Transverse colon (tissue), 4 donors: ENCODE results near the gene ARSK. TPM values are rescaled to one million over a fixed set of nuclear protein-coding genes. Genes with fewer than 3 reads are reported as not detected.

Experiments used
- DNase-seq: peaks from one replicate; pipeline ENCODE4 v3.0.0-alpha.2; 2019
- H3K27ac ChIP-seq, 4 donors: fragments of 200-600 bp; sonication (generic); 2 replicates each; pipeline ENCODE4 v1.5.1; 2016 to 2018; ENCODE audit warnings: inconsistent platforms in 4 of 4
- H3K27me3 ChIP-seq: fragments of 200-600 bp; sonication (generic); 2 replicates; pipeline ENCODE4 v1.5.1; 2017; ENCODE audit warnings: inconsistent platforms
- H3K36me3 ChIP-seq, 4 donors: fragments of 200-600 bp; sonication (generic); 2 replicates each; pipeline ENCODE4 v1.5.1; 2017 to 2019; ENCODE audit warnings: inconsistent platforms in 4 of 4
- H3K4me1 ChIP-seq, 4 donors: fragments of 200-600 bp; sonication (generic); 2 replicates each; pipeline ENCODE4 v1.5.1; 2017 to 2020; ENCODE audit warnings: inconsistent platforms in 4 of 4
- H3K4me3 ChIP-seq, 4 donors: fragments of 200-600 bp; sonication (generic); 1 replicate in 1 of 4; 2 replicates in 3 of 4; pipeline versions ENCODE4 v1.5.1 to v1.6.1; 2017 to 2019; ENCODE audit warnings: inconsistent platforms in 4 of 4
- H3K9me3 ChIP-seq, 2 donors: fragments of 200-600 bp; sonication (generic); 2 replicates each; pipeline ENCODE4 v1.5.1; 2017 to 2019; ENCODE audit warnings: inconsistent platforms in 2 of 2
- CTCF ChIP-seq, 5 experiments: fragments of 200-600 bp in 3 of 5; fragments of 450-650 bp in 2 of 5; sonication (generic) in 3 of 5; IDR thresholded peaks; 1 replicate in 2 of 5; 2 replicates in 3 of 5; pipeline ENCODE4 v1.5.1; 2016 to 2017; ENCODE audit warnings: antibody characterized with exemption in 5 of 5, inconsistent platforms in 3 of 5, mild to moderate bottlenecking in 2 of 5, moderate library complexity in 1 of 5
- EP300 ChIP-seq: sonication (generic); formaldehyde crosslinking; IDR thresholded peaks from one replicate; pipeline ENCODE4 v1.6.1; 2017; ENCODE audit warnings: antibody characterized with exemption, low read depth
- POLR2A ChIP-seq: fragments of 450-650 bp; IDR thresholded peaks from one replicate; pipeline ENCODE4 v1.6.1; 2016; ENCODE audit warnings: antibody characterized with exemption, mild to moderate bottlenecking, moderate library complexity
- POLR2AphosphoS5 ChIP-seq, 3 donors: sonication (generic); formaldehyde crosslinking; IDR thresholded peaks; one replicate each; pipeline ENCODE4 v1.6.1; 2016; ENCODE audit warnings: antibody characterized with exemption in 3 of 3
- WGBS, 2 donors: methylation state at CpG; one replicate each; pipeline ENCODE4 v1.1.5; 2018; ENCODE audit warnings: low coverage in 1 of 2; 5-methylcytosine and 5-hydroxymethylcytosine counted together
- in situ Hi-C, 4 donors: fragments of 200-750 bp; cut with MboI; loops; one replicate each; pipeline versions ENCODE4 v1.15.0 to v1.15.1; 2017; ENCODE audit warnings: low sequenced_read_pairs in 3 of 4, low pct_ligation_motif_present in 1 of 4, low pct_unique_long_range_greater_than_20kb in 1 of 4
- intact Hi-C: fragments of 100-400 bp; cut with DNase I; formaldehyde crosslinking; loops from one replicate; pipeline ENCODE4 v1.15.1; 2023; ENCODE audit warnings: low total_unique reads
- total RNA-seq, 4 donors: library from RNA; depleted of rRNA; stranded (reverse); fragments of >200 nt; gene quantifications; one replicate each; pipeline ENCODE4 v1.1.0, GENCODE V29; 2016

Gene ARSK
- total RNA-seq, 4 donors from 2014 or later, result 0.40 to 5.6 (median 1.8) TPM

- no peak overlapping the region for H3K27ac ChIP-seq
- no peak for DNase-seq
- H3K9me3 ChIP-seq, result no peaks in the 10 kb centered on the region
- H3K36me3 ChIP-seq, result peaks cover 0 to 48% (median 12%) of the 10 kb centered on the region in 4 donors
- H3K4me1 ChIP-seq, result peaks cover 0 to 1% (median 0%) of the 10 kb centered on the region in 4 donors
- no peak overlapping the region for H3K4me3 ChIP-seq
- H3K27me3 ChIP-seq, result no peaks in the 10 kb centered on the region
- in situ Hi-C loops, result no loop called here
- intact Hi-C loops, result no loop called here
- 89 to 100% methylated on average over 1 of the region's 1 CpG for WGBS, 2 donors
- TF ChIP-seq EP300 (no peak), POLR2A (no peak), CTCF (IDR thresholded peaks at IDR 0.05) (no peak), POLR2AphosphoS5 (IDR thresholded peaks at IDR 0.05) (no peak)
Observed at GRCh38 chr5:95519151-95519550, 35.8 kb upstream of the ARSK start.

DNA sequence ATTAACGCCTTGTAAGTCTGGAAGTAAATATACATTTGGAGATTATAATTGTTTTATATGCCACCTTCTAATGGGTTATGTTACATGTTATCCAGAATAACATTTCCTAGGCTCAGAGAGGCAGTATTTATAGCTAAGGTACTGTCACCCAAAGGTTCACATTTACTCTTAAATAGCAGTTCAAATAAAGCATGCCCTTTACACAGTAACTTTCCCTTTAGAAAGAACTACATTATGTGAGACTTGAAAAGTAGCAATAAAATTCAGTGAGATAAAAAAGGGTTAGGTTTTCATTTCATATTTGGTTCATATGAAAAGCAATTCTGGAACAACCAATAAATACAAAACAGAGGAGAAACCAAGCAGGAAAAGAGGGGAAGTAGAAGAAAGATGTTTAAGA lies 35.2 kb upstream of the ARSK start:
- Histone ChIP-seq H3K4me3 (no peak overlapping the region), H3K27me3 (no peaks in the 10 kb centered on the region), H3K36me3 (peaks cover 0 to 47% (median 15%) of the 10 kb centered on the region in 4 donors), H3K9me3 (no peaks in the 10 kb centered on the region), H3K4me1 (peaks cover 0 to 7% (median 1%) of the 10 kb centered on the region in 4 donors), H3K27ac (no peak overlapping the region)
- WGBS, 2 donors, result 88 to 91% methylated on average over 1 of the region's 1 CpG
- no peak for TF ChIP-seq POLR2A
- no peak for TF ChIP-seq EP300
- TF ChIP-seq POLR2AphosphoS5 (IDR thresholded peaks at IDR 0.05), result no peak
- no peak for TF ChIP-seq CTCF (IDR thresholded peaks at IDR 0.05)
- in situ Hi-C loops (no loop called here), intact Hi-C loops (no loop called here)
- no peak for DNase-seq

- H3K4me1 ChIP-seq, result peaks cover 0 to 10% (median 3%) of the 10 kb centered on the region in 4 donors
- intact Hi-C loops, result no loop called here
- no peak overlapping the region for H3K4me3 ChIP-seq
- H3K27ac ChIP-seq, result no peak overlapping the region
- DNase-seq, result no peak
- no peaks in the 10 kb centered on the region for H3K9me3 ChIP-seq
- in situ Hi-C loops, result no loop called here
- H3K27me3 ChIP-seq, result no peaks in the 10 kb centered on the region
- 63 to 92% methylated on average over 1 of the region's 1 CpG for WGBS, 2 donors
- H3K36me3 ChIP-seq, result peaks cover 0 to 51% (median 15%) of the 10 kb centered on the region in 4 donors
- TF ChIP-seq EP300, result no peak
- no peak for TF ChIP-seq CTCF (IDR thresholded peaks at IDR 0.05)
- TF ChIP-seq POLR2A, result no peak
- no peak for TF ChIP-seq POLR2AphosphoS5 (IDR thresholded peaks at IDR 0.05)
Observed at GRCh38 chr5:95520206-95520605, 34.7 kb upstream of the ARSK start.

DNA sequence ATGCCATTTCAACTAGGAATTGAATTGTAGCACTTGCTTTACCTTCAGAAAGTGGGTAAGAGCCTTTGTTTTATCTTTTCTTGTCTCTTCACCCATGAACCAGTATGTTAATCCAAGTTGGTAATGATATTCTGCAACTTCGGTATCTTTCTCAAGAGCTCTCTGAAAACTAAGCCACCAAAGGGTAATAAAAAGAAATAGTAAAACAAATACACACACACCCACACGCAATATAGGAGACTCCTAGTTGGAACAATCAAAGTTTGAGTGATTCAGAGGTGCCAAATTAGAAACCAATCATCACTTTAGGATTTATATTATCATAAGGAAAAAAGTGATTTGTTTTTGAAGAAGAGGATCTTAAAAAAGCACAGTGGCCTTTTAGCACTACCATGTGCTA lies 30.5 kb upstream of the ARSK start:
- TF ChIP-seq POLR2AphosphoS5 (IDR thresholded peaks at IDR 0.05) (no peak), EP300 (no peak), CTCF (IDR thresholded peaks at IDR 0.05) (no peak), POLR2A (no peak)
- no peak for DNase-seq

More for the DNA sequence above, 30.5 kb upstream of the ARSK start:
- intact Hi-C loops, result no loop called here
- Histone ChIP-seq H3K4me3 (no peak overlapping the region), H3K9me3 (no peaks in the 10 kb centered on the region), H3K27me3 (no peaks in the 10 kb centered on the region), H3K36me3 (peaks cover 0 to 63% (median 16%) of the 10 kb centered on the region in 4 donors), H3K27ac (no peak overlapping the region), H3K4me1 (peaks cover 0 to 10% (median 3%) of the 10 kb centered on the region in 4 donors)
- in situ Hi-C loops, result no loop called here
- WGBS, 2 donors, result 52 to 65% methylated on average over 2 of the region's 2 CpGs
